Gastrocnemius medialis (tissue), 4 donors: ENCODE measurements around the gene NFASC. TPM values are rescaled to one million over a fixed set of nuclear protein-coding genes. Genes with fewer than 3 reads are reported as not detected.

Source experiments
- ATAC-seq, 2 donors: fragments of 150-250 bp; one replicate each; pipeline ENCODE4 v1.9.1; 2016
- DNase-seq, 2 donors: peaks; one replicate each; pipeline ENCODE4 v3.0.0-alpha.2; 2019
- H3K27ac ChIP-seq, 4 donors: fragments of 200-600 bp; sonication (generic); 1 replicate in 1 of 4; 2 replicates in 3 of 4; pipeline ENCODE4 v1.5.1; 2016 to 2018; ENCODE audit warnings: mild to moderate bottlenecking in 2 of 4, moderate library complexity in 1 of 4
- H3K27me3 ChIP-seq, 3 donors: fragments of 200-600 bp; sonication (generic) in 2 of 3; 1 replicate in 1 of 3; 2 replicates in 2 of 3; pipeline versions ENCODE4 v1.5.1 to v1.6.0; 2016 to 2019; ENCODE audit warnings: mild to moderate bottlenecking in 1 of 3, moderate library complexity in 1 of 3
- H3K36me3 ChIP-seq, 2 donors: fragments of 200-600 bp; sonication (generic) in 1 of 2; one replicate each; pipeline ENCODE4 v1.5.1; 2017 to 2018
- H3K4me1 ChIP-seq, 2 donors: fragments of 200-600 bp; sonication (generic) in 1 of 2; one replicate each; pipeline ENCODE4 v1.5.1; 2016 to 2017; ENCODE audit warnings: mild to moderate bottlenecking in 2 of 2
- H3K4me3 ChIP-seq, 4 donors: fragments of 200-600 bp; sonication (generic) in 3 of 4; 1 replicate in 1 of 4; 2 replicates in 3 of 4; pipeline ENCODE4 v1.5.1; 2016 to 2019; ENCODE audit warnings: mild to moderate bottlenecking in 2 of 4
- H3K9me3 ChIP-seq, 3 donors: fragments of 200-600 bp; sonication (generic) in 2 of 3; 1 replicate in 1 of 3; 2 replicates in 2 of 3; pipeline ENCODE4 v1.5.1; 2016 to 2019
- POLR2A ChIP-seq, 2 donors: fragments of 450-650 bp; IDR thresholded peaks; one replicate each; pipeline ENCODE4 v1.6.1; 2017; ENCODE audit warnings: antibody characterized with exemption in 2 of 2, mild to moderate bottlenecking in 2 of 2, moderate library complexity in 2 of 2
- in situ Hi-C, 4 donors: fragments of 200-750 bp; cut with MboI; loops; one replicate each; pipeline versions ENCODE4 v1.15.0 to v1.8.0; 2017; ENCODE audit warnings: low sequenced_read_pairs in 4 of 4
- intact Hi-C: fragments of 100-400 bp; cut with DNase I; formaldehyde crosslinking; loops from one replicate; pipeline ENCODE4 v1.15.1; 2023; ENCODE audit warnings: low total_unique reads
- total RNA-seq, 4 donors: library from RNA; depleted of rRNA; stranded (reverse); fragments of >200 nt; gene quantifications; one replicate each; pipeline versions ENCODE4 v1.1.0 to v1.2.3, GENCODE V29; 2016
- TF ChIP-seq, protein P1 (sequence below), 5 experiments: fragments of 450-650 bp in 3 of 5; fragments of 200-600 bp in 2 of 5; sonication (generic) in 2 of 5; IDR thresholded peaks in 4 of 5; conservative IDR thresholded peaks in 1 of 5; 1 replicate in 4 of 5; 2 replicates in 1 of 5; pipeline ENCODE4 v1.5.1; 2016 to 2019; ENCODE audit warnings: antibody characterized with exemption in 5 of 5, mild to moderate bottlenecking in 3 of 5, moderate library complexity in 3 of 5

Gene NFASC
- total RNA-seq, 4 donors from 2014 or later = 0.75 to 4.7 (median 2.4) TPM

- intact Hi-C loops = no loop called here
- ATAC-seq = no peak
- H3K27me3 ChIP-seq = peaks cover 15 to 34% (median 18%) of the 10 kb centered on the region in 3 donors
These were observed 178.8 kb downstream of the NFASC start for GRCh38 chr1:205049479-205049878.

GRCh38 chr1:205052690-205053089 lies 182.0 kb downstream of the NFASC start:
- intact Hi-C loops = no loop called here
- H3K27ac ChIP-seq = no peak overlapping the region
- TF ChIP-seq POLR2A (IDR thresholded peaks at IDR 0.05) = no peak
- TF ChIP-seq, protein P1, sequence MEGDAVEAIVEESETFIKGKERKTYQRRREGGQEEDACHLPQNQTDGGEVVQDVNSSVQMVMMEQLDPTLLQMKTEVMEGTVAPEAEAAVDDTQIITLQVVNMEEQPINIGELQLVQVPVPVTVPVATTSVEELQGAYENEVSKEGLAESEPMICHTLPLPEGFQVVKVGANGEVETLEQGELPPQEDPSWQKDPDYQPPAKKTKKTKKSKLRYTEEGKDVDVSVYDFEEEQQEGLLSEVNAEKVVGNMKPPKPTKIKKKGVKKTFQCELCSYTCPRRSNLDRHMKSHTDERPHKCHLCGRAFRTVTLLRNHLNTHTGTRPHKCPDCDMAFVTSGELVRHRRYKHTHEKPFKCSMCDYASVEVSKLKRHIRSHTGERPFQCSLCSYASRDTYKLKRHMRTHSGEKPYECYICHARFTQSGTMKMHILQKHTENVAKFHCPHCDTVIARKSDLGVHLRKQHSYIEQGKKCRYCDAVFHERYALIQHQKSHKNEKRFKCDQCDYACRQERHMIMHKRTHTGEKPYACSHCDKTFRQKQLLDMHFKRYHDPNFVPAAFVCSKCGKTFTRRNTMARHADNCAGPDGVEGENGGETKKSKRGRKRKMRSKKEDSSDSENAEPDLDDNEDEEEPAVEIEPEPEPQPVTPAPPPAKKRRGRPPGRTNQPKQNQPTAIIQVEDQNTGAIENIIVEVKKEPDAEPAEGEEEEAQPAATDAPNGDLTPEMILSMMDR (IDR thresholded peaks at IDR 0.05 in 4 of 5, conservative IDR thresholded peaks at IDR 0.05 in 1 of 5) = no peak
- H3K36me3 ChIP-seq = no peaks in the 10 kb centered on the region
- no peak for DNase-seq
- H3K4me1 ChIP-seq = no peaks in the 10 kb centered on the region
- H3K27me3 ChIP-seq = peaks cover 0 to 8% (median under 1%) of the 10 kb centered on the region in 3 donors
- no peak overlapping the region for H3K4me3 ChIP-seq
- H3K9me3 ChIP-seq = no peaks in the 10 kb centered on the region
- ATAC-seq = no peak
- in situ Hi-C loops = no loop called here

More at GRCh38 chr1:205049479-205049878, 178.8 kb downstream of the NFASC start:
- no peak overlapping the region for H3K4me3 ChIP-seq
- no peaks in the 10 kb centered on the region for H3K9me3 ChIP-seq
- in situ Hi-C loops = no loop called here
- no peaks in the 10 kb centered on the region for H3K36me3 ChIP-seq
- H3K27ac ChIP-seq = no peak overlapping the region
- DNase-seq = no peak
- H3K4me1 ChIP-seq = no peaks in the 10 kb centered on the region
- TF ChIP-seq, protein P1 (IDR thresholded peaks at IDR 0.05 in 4 of 5, conservative IDR thresholded peaks at IDR 0.05 in 1 of 5) = no peak
- TF ChIP-seq POLR2A (IDR thresholded peaks at IDR 0.05) = no peak

DNA sequence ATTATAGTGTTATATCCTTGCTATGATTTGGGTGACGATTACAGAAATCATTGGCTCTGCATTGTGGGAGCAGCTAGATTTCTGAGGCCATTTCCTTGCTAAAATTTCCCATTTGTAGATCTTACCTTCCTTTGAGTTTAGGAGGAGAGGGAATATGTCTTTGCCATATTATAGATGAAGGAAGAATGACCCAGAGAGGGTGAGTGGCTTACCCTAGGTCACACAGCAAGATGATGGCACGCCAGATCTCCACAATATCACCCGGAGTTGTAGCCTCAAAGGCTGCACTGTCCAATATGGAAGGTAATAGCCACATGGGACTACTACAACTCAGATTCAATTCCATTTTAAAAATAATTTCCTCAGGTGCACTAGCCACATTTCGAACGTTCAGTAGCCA lies 182.6 kb downstream of the NFASC start:
- Histone ChIP-seq H3K27ac (no peak overlapping the region), H3K4me3 (no peak overlapping the region), H3K4me1 (no peaks in the 10 kb centered on the region), H3K27me3 (peaks cover 0 to 5% (median 0%) of the 10 kb centered on the region in 3 donors), H3K9me3 (no peaks in the 10 kb centered on the region), H3K36me3 (no peaks in the 10 kb centered on the region)
- intact Hi-C loops = no loop called here
- ATAC-seq = no peak
- no peak for DNase-seq
- in situ Hi-C loops = no loop called here
- TF ChIP-seq POLR2A (IDR thresholded peaks at IDR 0.05) = no peak
- TF ChIP-seq, protein P1 (IDR thresholded peaks at IDR 0.05 in 4 of 5, conservative IDR thresholded peaks at IDR 0.05 in 1 of 5) = no peak

GRCh38 chr1:205054013-205054412 lies 183.4 kb downstream of the NFASC start:
- in situ Hi-C loops = no loop called here
- intact Hi-C loops = no loop called here
- H3K4me3 ChIP-seq = no peak overlapping the region
- no peak for ATAC-seq
- H3K4me1 ChIP-seq = no peaks in the 10 kb centered on the region
- TF ChIP-seq POLR2A (IDR thresholded peaks at IDR 0.05) = no peak
- TF ChIP-seq, protein P1 (IDR thresholded peaks at IDR 0.05 in 4 of 5, conservative IDR thresholded peaks at IDR 0.05 in 1 of 5) = no peak
- DNase-seq = no peak
- H3K27ac ChIP-seq = no peak overlapping the region
- H3K36me3 ChIP-seq = no peaks in the 10 kb centered on the region
- H3K27me3 ChIP-seq = no peaks in the 10 kb centered on the region
- no peaks in the 10 kb centered on the region for H3K9me3 ChIP-seq

GRCh38 chr1:205056188-205056611 lies 185.5 kb downstream of the NFASC start:
- ATAC-seq (no peak), DNase-seq (no peak)
- H3K27me3 ChIP-seq = no peaks in the 10 kb centered on the region
- intact Hi-C loops = no loop called here
- no peak for TF ChIP-seq POLR2A (IDR thresholded peaks at IDR 0.05)
- TF ChIP-seq, protein P1 (IDR thresholded peaks at IDR 0.05 in 4 of 5, conservative IDR thresholded peaks at IDR 0.05 in 1 of 5) = no peak
- no peaks in the 10 kb centered on the region for H3K4me1 ChIP-seq
- H3K27ac ChIP-seq = no peak overlapping the region
- H3K36me3 ChIP-seq = no peaks in the 10 kb centered on the region
- H3K4me3 ChIP-seq = no peak overlapping the region
- no peaks in the 10 kb centered on the region for H3K9me3 ChIP-seq
- in situ Hi-C loops = loop anchor here in 1 of 4 donors (5.0 kb wide), 1 partner anchor 74 kb away; no protein-coding TSS in a partner anchor
